Measurements from ENCODE around the gene WRAP73. TPM values are rescaled to one million over a fixed set of nuclear protein-coding genes. Genes with fewer than 3 reads are reported as not detected.
"Not testable (repeated sequence)": the region's sequence is repeated elsewhere in the genome, so short reads cannot be mapped to it uniquely, and the experiment has no call there.

The WRAP73 gene
- total RNA-seq, 1 experiment from 2014 or later: 47.9 TPM

DNA sequence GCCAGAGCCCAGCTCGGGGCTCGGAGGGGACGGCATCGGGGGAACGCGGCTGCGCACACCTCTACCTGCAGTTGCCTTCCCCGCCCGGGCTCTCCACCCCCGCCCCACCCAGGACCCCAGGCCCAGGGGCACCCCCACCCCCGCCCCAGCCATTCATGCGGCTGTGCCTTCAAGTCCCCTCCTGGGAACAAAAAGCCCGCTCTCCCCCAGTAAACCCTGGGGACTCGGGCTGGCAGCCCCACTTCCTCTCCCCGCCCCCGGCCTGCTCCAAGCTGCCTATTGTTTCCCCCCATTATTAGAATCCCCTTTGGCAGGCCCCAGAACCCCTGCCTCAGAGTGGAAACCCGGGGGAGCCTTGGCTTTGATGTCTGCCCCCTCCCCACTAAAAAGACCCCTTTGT, 56.6 kb downstream of the WRAP73 start:
- no peaks in the 10 kb centered on the region for H3K9me3 ChIP-seq (replicated peaks)
- DNase-seq: no peak
- no peaks in the 10 kb centered on the region for H3K36me3 ChIP-seq
- H3K4me1 ChIP-seq: no peaks in the 10 kb centered on the region; the same call in 1 of the 2 replicates
- H3K4me3 ChIP-seq: no peak overlapping the region
- peaks cover 73% of the 10 kb centered on the region for H3K27me3 ChIP-seq
- H3K27ac ChIP-seq: no peak overlapping the region

DNA sequence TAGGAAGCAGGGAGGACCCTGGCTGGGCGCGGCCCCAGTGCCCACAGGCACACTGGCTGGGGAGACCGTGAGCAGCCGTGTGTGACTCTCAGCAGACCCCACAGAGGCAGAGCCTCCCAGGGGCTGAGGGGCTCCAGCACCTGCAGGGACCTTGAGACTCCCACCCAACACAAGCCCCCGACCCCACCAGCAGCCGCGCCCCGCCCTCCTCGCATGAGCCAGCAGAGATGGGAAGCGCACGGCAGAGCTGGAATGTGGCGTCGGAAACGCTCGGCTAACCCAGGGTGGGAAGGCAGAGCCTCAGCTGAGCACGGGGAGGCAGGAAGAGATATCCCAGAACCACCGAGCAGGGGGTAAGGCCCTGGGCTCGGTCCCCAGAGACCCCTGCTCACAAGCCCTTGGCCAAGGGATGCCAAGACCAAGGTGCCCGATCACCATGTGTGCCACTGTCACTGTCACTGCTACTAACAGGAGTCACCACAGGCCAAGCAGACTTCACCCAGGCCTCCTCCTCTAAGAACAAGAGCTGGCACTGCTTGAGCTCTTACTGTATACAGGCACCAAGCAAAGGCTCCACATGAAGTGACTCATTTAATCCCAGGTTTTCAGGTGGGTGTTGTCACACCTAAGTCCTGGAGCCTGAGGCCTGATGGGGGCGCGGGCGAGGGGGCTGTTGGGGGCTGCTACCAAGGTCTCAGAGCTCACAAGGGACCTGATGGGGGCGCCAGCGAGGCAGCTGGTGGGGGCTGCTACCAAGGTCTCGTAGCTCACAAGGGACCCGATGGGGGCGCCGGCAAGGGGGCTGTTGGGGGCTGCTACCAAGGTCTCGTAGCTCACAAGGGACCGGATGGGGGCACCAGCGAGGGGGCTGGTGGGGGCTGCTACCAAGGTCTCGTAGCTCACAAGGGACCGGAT, 58.7 kb downstream of the WRAP73 start:
- Histone ChIP-seq H3K9me3 (replicated peaks) (no peaks in the 10 kb centered on the region), H3K4me3 (no peak overlapping the region), H3K4me1 (no peaks in the 10 kb centered on the region), H3K27me3 (peaks cover 59% of the 10 kb centered on the region), H3K36me3 (no peaks in the 10 kb centered on the region), H3K27ac (no peak overlapping the region)
- DNase-seq: no peak

DNA sequence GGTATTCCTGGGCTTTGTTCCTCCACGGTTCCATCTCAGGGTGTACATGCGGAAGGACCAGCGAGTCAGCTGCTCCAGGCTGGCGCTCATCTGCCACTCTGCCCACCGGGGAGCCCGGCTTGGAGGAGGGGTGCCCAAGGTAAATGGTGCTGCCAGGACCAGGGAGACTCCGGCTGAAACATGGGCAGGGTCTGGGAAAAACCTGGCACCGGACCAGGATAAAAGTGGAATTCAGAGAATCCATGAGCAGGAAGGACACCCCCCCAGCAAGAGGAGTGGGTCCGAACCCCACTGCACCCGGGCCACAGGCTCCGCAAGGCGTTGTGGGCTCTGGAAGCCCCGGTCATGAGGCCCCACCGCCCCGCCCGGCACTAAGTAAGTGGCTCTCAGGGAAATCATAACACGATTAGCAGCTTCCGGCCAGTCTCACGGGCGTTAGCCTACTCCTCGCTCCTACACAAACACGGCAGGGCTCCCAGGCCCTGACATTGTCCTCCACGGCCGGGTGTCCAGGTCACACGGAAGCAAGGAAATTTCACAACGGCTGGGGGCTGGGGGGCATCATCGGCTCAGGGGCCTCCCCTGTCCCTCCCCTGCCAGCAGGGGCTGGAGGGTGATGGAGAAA, 59.7 kb downstream of the WRAP73 start:
- Histone ChIP-seq H3K27me3 (peaks cover 50% of the 10 kb centered on the region), H3K4me3 (no peak overlapping the region), H3K9me3 (replicated peaks) (no peaks in the 10 kb centered on the region), H3K4me1 (no peaks in the 10 kb centered on the region), H3K36me3 (no peaks in the 10 kb centered on the region), H3K27ac (no peak overlapping the region)
- no peak for DNase-seq

DNA sequence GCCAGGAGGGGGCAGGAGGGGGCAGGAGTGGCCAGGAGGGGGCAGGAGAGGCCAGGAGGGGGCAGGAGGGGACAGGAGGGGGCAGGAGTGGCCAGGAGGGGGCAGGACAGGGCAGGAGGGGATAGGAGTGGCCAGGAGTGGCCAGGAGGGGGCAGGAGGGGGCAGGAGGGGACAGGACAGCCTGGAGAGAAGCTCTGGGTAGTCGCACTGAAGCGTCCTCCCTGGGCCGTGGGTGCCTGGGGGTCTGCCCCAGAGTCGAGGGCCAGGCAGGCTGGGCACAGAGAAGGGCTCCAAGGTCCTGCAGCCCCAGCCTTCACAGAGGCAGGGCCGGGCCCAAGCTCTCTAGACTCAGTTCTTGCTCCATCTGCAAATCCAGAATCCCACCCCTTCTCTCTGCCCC, 61.5 kb downstream of the WRAP73 start:
- Histone ChIP-seq H3K9me3 (replicated peaks) (no peaks in the 10 kb centered on the region), H3K27me3 (peaks cover 35% of the 10 kb centered on the region), H3K4me3 (no peak overlapping the region), H3K4me1 (no peaks in the 10 kb centered on the region), H3K36me3 (no peaks in the 10 kb centered on the region), H3K27ac (no peak overlapping the region)
- DNase-seq: no peak

DNA sequence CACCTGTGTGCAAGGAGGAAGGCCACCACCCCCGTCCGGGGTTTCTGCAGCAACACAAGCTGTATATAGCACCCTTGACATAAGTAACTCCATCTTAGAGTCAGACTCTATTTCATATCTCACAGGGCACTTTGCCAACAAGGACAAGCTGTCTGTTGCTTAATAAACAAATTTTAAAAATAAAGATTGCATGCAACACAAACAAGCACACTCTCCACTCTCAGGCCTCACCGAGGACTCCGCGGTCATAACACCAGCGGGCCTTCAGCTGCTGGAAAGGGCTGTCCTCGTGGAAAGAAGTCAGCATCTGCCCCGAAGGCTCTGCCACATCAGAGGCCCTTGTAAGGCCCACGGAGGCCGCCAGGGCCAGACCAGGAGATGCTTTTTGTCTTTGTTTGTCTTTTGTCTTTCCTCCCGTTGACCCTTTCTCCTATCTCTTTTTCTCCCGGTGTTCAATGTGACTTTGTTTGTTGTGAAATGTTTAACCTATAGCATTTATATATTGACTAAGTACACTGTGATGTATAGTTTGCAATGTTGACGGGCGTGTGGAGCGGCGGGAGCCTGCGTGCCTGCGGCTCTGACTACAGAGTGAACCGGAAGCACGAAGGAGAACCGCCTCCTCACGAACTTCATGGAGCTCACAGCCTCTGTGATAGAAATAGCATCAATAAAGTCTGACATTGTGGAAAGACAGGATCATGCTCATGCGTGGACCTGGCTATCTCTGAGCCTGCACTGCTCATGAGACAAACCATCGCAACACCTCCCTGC, 62.7 kb downstream of the WRAP73 start:
- no peak for DNase-seq
- Histone ChIP-seq H3K27ac (no peak overlapping the region), H3K27me3 (peaks cover 28% of the 10 kb centered on the region), H3K4me3 (no peak overlapping the region), H3K4me1 (no peaks in the 10 kb centered on the region), H3K36me3 (no peaks in the 10 kb centered on the region), H3K9me3 (replicated peaks) (no peaks in the 10 kb centered on the region)

DNA sequence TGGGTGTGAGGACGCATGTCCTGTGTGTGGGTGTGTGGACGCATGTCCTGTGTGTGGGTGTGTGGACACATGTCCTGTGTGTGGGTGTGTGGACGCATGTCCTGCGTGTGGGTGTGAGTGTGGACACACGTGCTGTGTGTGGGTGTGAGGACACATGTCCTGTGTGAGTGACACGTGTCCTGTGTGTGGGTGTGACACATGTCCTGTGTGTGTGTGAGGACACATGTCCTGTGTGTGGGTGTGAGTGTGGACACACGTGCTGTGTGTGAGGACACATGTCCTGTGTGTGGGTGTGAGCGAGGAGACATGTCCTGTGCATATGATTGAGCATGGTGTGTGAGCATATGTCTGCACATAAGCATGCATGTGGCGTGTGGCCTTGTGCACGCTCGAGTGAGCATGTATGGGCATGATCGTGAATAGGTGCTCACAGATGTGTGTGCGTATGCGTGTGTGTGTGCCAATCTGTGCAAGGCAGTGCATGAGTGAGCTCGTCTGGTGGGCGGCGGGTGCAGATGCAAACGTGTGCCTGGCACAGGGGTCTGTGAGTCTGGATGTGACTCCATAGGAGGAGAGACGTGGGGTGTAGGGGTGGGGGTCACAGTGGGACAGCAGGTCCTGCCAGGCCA, 63.8 kb downstream of the WRAP73 start:
- H3K4me3 ChIP-seq: no peak overlapping the region
- H3K27ac ChIP-seq: no peak overlapping the region
- H3K4me1 ChIP-seq: no peaks in the 10 kb centered on the region
- no peak for DNase-seq
- H3K27me3 ChIP-seq: peaks cover 22% of the 10 kb centered on the region
- H3K36me3 ChIP-seq: no peaks in the 10 kb centered on the region
- no peaks in the 10 kb centered on the region for H3K9me3 ChIP-seq (replicated peaks)

DNA sequence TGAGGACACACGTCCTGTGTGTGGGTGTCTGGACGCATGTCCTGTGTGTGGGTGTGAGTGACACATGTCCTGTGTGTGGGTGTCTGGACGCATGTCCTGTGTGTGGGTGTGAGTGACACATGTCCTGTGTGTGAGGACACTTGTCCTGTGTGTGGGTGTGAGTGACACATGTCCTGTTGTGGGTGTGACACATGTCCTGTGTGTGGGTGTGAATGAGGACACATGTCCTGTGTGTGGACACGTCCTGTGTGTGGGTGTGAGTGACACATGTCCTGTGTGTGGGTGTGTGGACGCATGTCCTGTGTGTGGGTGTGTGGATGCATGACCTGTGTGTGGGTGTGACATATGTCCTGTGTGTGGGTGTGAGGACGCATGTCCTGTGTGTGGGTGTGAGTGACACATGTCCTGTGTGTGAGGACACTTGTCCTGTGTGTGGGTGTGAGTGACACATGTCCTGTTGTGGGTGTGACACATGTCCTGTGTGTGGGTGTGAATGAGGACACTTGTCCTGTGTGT, 64.5 kb downstream of the WRAP73 start:
- H3K27ac ChIP-seq; DNase-seq; H3K36me3 ChIP-seq; H3K4me3 ChIP-seq; H3K4me1 ChIP-seq; H3K9me3 ChIP-seq (replicated peaks): not testable (repeated sequence)
- peaks cover 16% of the 10 kb centered on the region for H3K27me3 ChIP-seq

DNA sequence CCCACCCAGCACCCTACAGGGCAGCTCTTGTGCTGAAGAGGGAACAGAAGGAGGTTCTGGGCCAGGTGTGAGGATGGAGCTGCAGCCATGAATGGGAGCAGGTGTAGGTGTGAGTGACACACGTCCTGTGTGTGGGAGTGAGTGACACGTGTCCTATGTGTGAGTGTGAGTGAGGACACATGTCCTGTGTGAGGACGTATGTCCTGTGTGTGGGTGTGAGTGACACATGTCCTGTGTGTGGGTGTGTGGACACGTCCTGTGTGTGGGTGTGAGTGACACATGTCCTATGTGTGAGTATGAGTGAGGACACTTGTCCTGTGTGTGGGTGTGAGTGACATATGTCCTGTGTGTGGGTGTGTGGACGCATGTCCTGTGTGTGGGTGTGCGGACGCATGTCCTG, 65.0 kb downstream of the WRAP73 start:
- Histone ChIP-seq H3K27me3 (peaks cover 11% of the 10 kb centered on the region), H3K9me3 (replicated peaks) (no peaks in the 10 kb centered on the region), H3K27ac (no peak overlapping the region), H3K4me3 (no peak overlapping the region), H3K4me1 (no peaks in the 10 kb centered on the region), H3K36me3 (no peaks in the 10 kb centered on the region)
- no peak for DNase-seq

DNA sequence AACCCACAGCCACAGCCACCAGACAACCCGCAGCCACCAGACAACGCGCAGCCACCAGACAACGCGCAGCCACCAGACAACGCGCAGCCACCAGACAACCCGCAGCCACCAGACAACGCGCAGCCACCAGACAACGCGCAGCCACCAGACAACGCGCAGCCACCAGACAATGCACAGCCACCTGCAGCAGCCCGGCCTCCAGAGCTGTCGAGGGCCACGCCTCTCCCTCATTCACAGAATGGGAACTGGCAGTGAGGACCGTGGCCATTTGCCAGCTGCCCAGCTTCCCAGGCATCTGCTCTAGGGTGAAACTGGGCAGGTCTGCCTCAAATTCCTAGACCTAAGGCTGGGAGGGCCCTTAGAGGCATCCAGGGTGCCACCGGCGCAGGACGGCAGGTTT, 66.2 kb downstream of the WRAP73 start:
- not testable (repeated sequence) for DNase-seq; H3K36me3 ChIP-seq; H3K9me3 ChIP-seq (replicated peaks); H3K4me1 ChIP-seq; H3K27ac ChIP-seq; H3K4me3 ChIP-seq; H3K27me3 ChIP-seq

DNA sequence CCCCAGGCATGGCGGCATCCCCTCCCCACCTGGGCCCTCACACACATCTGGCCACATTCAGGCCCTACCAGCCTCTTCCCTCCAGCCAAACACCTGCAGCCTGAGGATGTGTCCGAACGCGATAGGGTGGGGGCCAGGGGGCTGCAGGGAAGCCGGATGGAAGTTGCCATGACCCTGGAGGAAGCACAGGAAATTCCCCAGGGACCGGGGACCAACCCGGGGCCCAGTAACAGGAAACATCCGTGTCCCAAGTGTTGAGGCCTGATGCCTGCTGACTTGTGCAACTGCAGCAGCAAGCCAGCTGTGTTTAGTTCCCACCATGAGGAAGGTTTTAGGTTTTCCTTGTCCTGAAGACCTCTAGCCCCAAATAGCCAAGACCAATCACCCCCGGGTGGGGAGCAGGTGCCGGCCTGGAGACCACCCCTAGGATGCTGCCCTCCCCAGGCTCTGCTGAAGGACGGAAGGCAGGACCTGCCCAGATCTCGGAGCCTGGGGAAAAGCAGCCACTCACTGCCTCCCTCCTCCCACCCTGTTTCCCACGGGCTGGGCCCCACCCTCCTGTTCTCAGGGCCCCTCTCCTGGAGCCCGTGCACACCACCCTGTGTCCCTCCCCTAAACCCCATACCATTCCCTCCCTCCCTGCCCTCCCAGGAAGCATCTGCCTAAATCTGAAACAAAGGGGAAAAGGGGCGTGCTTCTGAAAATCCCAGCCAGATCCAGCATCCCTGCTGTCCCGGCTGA, 68.4 kb downstream of the WRAP73 start:
- Histone ChIP-seq H3K27me3 (peaks cover 7% of the 10 kb centered on the region; the same call in 1 of the 2 replicates), H3K4me1 (peaks cover 13% of the 10 kb centered on the region), H3K36me3 (no peaks in the 10 kb centered on the region), H3K9me3 (replicated peaks) (no peaks in the 10 kb centered on the region), H3K27ac (no peak overlapping the region), H3K4me3 (no peak overlapping the region)
- DNase-seq: no peak

Other genes with a start within 250 kb of the WRAP73 start
- 0.18 and 0.57 TPM in 2 replicates for gene ARHGEF16, start 195.4 kb downstream of the WRAP73 start, total RNA-seq (2014; rRNA removed; shearing (Covaris generic))
- gene MEGF6, start 38.6 kb downstream of the WRAP73 start, total RNA-seq (2014; rRNA removed; shearing (Covaris generic)): 0.08 TPM in 1 of 2 replicates, not detected in the other
- gene TPRG1L, start 25.1 kb downstream of the WRAP73 start, total RNA-seq (2014; rRNA removed; shearing (Covaris generic)): 20.0 and 21.1 TPM in 2 replicates
- 13.1 and 14.9 TPM in 2 replicates for gene TP73, start 2.4 kb upstream of the WRAP73 start, total RNA-seq (2014; rRNA removed; shearing (Covaris generic))
- gene CCDC27, start 102.3 kb upstream of the WRAP73 start, total RNA-seq (2014; rRNA removed; shearing (Covaris generic)): not detected in 2 replicates
- gene SMIM1, start 122.6 kb upstream of the WRAP73 start, total RNA-seq (2014; rRNA removed; shearing (Covaris generic)): not detected in 2 replicates
- 48.7 and 51.9 TPM in 2 replicates for gene LRRC47, start 146.4 kb upstream of the WRAP73 start, total RNA-seq (2014; rRNA removed; shearing (Covaris generic))
- gene CEP104, start 207.1 kb upstream of the WRAP73 start, total RNA-seq (2014; rRNA removed; shearing (Covaris generic)): 30.5 and 35.1 TPM in 2 replicates
- 5.6 and 6.4 TPM in 2 replicates for gene DFFB, start 207.4 kb upstream of the WRAP73 start, total RNA-seq (2014; rRNA removed; shearing (Covaris generic))

Data from SJCRH30 (cell line).